Measurements from ENCODE around the gene TTC7B.

DNA sequence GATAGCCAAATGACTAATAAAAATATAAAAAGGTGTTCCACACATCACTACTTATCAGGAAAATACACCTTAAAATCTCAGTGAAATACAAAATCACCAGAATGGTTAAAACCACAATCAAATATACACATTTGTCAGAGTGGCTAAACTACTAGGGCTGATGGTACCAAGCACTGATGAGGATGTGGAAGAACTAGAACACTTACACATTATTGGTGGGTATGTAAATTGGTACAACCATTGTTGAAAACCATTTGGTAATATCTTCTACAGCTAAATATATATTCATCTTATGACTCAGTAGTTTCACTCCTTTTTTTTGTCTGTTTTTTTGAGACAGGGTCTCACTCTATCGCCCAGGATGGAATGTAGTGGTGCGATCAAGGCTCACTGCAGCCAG lies 48.5 kb upstream of the TTC7B start:
- TF ChIP-seq CTCF (IDR thresholded peaks at IDR 0.05; ENCODE audit: extremely low read depth in 1 of 2, insufficient read depth in 1 of 2, low read depth in 1 of 2, low read length in 2 of 2) (no peak), MAX (IDR thresholded peaks at IDR 0.05; ENCODE audit: insufficient read depth, insufficient read length) (no peak)

Data from endothelial cell of umbilical vein (primary cell).